ES-I3 (cell line): ENCODE measurements around the gene LRP1B.
"Not testable (repeated sequence)": the region's sequence is repeated elsewhere in the genome, so short reads cannot be mapped to it uniquely, and the experiment has no call there.

Experiments
- H3K36me3 ChIP-seq: 2 replicates; pipeline ENCODE4 v1.6.1; 2013; ENCODE audit warnings: mild to moderate bottlenecking, low read length, control low read depth, moderate library complexity; ENCODE audit not compliant: insufficient read depth
- H3K4me1 ChIP-seq: 2 replicates; pipeline ENCODE4 v1.6.1; 2013; ENCODE audit warnings: mild to moderate bottlenecking, control low read depth, low read length; ENCODE audit not compliant: insufficient read depth
- H3K9ac ChIP-seq: 2 replicates; pipeline ENCODE4 v1.6.1; 2013; ENCODE audit warnings: low read depth, mild to moderate bottlenecking, low read length, moderate library complexity
- H3K9me3 ChIP-seq: 2 replicates; pipeline ENCODE4 v1.6.1; 2013; ENCODE audit warnings: mild to moderate bottlenecking, low read length, moderate library complexity; ENCODE audit not compliant: control insufficient read depth, insufficient read depth

LRP1B gene

GRCh38 chr2:142087585-142087984, 43.2 kb downstream of the LRP1B start:
- H3K4me1 ChIP-seq, H3K9me3 ChIP-seq, H3K36me3 ChIP-seq, H3K9ac ChIP-seq: not testable (repeated sequence)

- Histone ChIP-seq H3K36me3 (no peaks in the 10 kb centered on the region), H3K4me1 (no peaks in the 10 kb centered on the region), H3K9me3 (no peaks in the 10 kb centered on the region)
Measured at GRCh38 chr2:142082368-142082767, 48.4 kb downstream of the LRP1B start.

GRCh38 chr2:142076317-142076716, 54.5 kb downstream of the LRP1B start:
- H3K9ac ChIP-seq, result no peak overlapping the region
- H3K36me3 ChIP-seq, result no peaks in the 10 kb centered on the region
- no peaks in the 10 kb centered on the region for H3K9me3 ChIP-seq
- H3K4me1 ChIP-seq, result no peaks in the 10 kb centered on the region

More at GRCh38 chr2:142082368-142082767, 48.4 kb downstream of the LRP1B start:
- no peak overlapping the region for H3K9ac ChIP-seq

GRCh38 chr2:142075826-142076225, 55.0 kb downstream of the LRP1B start:
- Histone ChIP-seq H3K36me3 (no peaks in the 10 kb centered on the region), H3K9ac (no peak overlapping the region), H3K4me1 (no peaks in the 10 kb centered on the region), H3K9me3 (no peaks in the 10 kb centered on the region)

GRCh38 chr2:142069251-142069888, 61.4 kb downstream of the LRP1B start:
- Histone ChIP-seq H3K9ac (no peak overlapping the region), H3K9me3 (no peaks in the 10 kb centered on the region), H3K36me3 (no peaks in the 10 kb centered on the region), H3K4me1 (no peaks in the 10 kb centered on the region)

GRCh38 chr2:142065700-142066099, 65.1 kb downstream of the LRP1B start:
- Histone ChIP-seq H3K9me3 (no peaks in the 10 kb centered on the region), H3K9ac (no peak overlapping the region), H3K4me1 (no peaks in the 10 kb centered on the region), H3K36me3 (no peaks in the 10 kb centered on the region)

- H3K9ac ChIP-seq, result no peak overlapping the region
- H3K4me1 ChIP-seq, result no peaks in the 10 kb centered on the region
- H3K36me3 ChIP-seq, result no peaks in the 10 kb centered on the region
- H3K9me3 ChIP-seq, result no peaks in the 10 kb centered on the region
Measured at GRCh38 chr2:142065156-142065555, 65.7 kb downstream of the LRP1B start.

- Histone ChIP-seq H3K9ac (no peak overlapping the region), H3K9me3 (no peaks in the 10 kb centered on the region), H3K4me1 (no peaks in the 10 kb centered on the region), H3K36me3 (no peaks in the 10 kb centered on the region)
Measured at GRCh38 chr2:142061733-142062132, 69.1 kb downstream of the LRP1B start.

- Histone ChIP-seq H3K4me1 (no peaks in the 10 kb centered on the region), H3K9ac (no peak overlapping the region), H3K9me3 (no peaks in the 10 kb centered on the region), H3K36me3 (no peaks in the 10 kb centered on the region)
Measured at GRCh38 chr2:142058149-142058548, 72.7 kb downstream of the LRP1B start.

GRCh38 chr2:142056784-142057183, 74.0 kb downstream of the LRP1B start:
- Histone ChIP-seq H3K36me3 (no peaks in the 10 kb centered on the region), H3K9me3 (no peaks in the 10 kb centered on the region), H3K4me1 (no peaks in the 10 kb centered on the region), H3K9ac (no peak overlapping the region)

- Histone ChIP-seq H3K9me3 (no peaks in the 10 kb centered on the region), H3K4me1 (no peaks in the 10 kb centered on the region), H3K36me3 (no peaks in the 10 kb centered on the region), H3K9ac (no peak overlapping the region)
Measured at GRCh38 chr2:142052220-142052863, 78.5 kb downstream of the LRP1B start.

- H3K36me3 ChIP-seq, result no peaks in the 10 kb centered on the region
- H3K9me3 ChIP-seq, result no peaks in the 10 kb centered on the region
- H3K9ac ChIP-seq, result no peak overlapping the region
- no peaks in the 10 kb centered on the region; the same call in 1 of the 2 replicates for H3K4me1 ChIP-seq
Measured at GRCh38 chr2:142048581-142048980, 82.2 kb downstream of the LRP1B start.

GRCh38 chr2:142045641-142046040, 85.2 kb downstream of the LRP1B start:
- Histone ChIP-seq H3K4me1 (no peaks in the 10 kb centered on the region; the same call in 1 of the 2 replicates), H3K9me3 (no peaks in the 10 kb centered on the region), H3K9ac (no peak overlapping the region), H3K36me3 (no peaks in the 10 kb centered on the region)

- Histone ChIP-seq H3K9me3 (no peaks in the 10 kb centered on the region), H3K36me3 (no peaks in the 10 kb centered on the region), H3K4me1 (no peaks in the 10 kb centered on the region; the same call in 1 of the 2 replicates), H3K9ac (no peak overlapping the region)
Measured at GRCh38 chr2:142044197-142044596, 86.6 kb downstream of the LRP1B start.

- no peaks in the 10 kb centered on the region for H3K36me3 ChIP-seq
Measured at GRCh38 chr2:142042536-142043199, 88.1 kb downstream of the LRP1B start.

More at GRCh38 chr2:142042536-142043199, 88.1 kb downstream of the LRP1B start:
- Histone ChIP-seq H3K9ac (no peak overlapping the region), H3K9me3 (no peaks in the 10 kb centered on the region), H3K4me1 (peaks cover 5% of the 10 kb centered on the region)
